HEK293T (cell line): ENCODE data around the gene ADORA2B.

Experiments
- CTBP1 ChIP-seq: fragments of 450-650 bp; IDR thresholded peaks from 2 replicates; pipeline ENCODE4 v1.6.1; 2016; ENCODE audit warnings: borderline replicate concordance
- FOXA1 ChIP-seq: fragments of 450-650 bp; IDR thresholded peaks from 2 replicates; pipeline ENCODE4 v1.6.1; 2016; ENCODE audit warnings: mild to moderate bottlenecking
- FOXM1 ChIP-seq: fragments of 450-650 bp; IDR thresholded peaks from 2 replicates; pipeline ENCODE4 v1.6.1; 2017; ENCODE audit warnings: mild to moderate bottlenecking, borderline replicate concordance
- HDGF ChIP-seq: fragments of 450-650 bp; IDR thresholded peaks from 2 replicates; pipeline ENCODE4 v1.6.1; 2017; ENCODE audit warnings: antibody characterized with exemption, borderline replicate concordance
- SP1 ChIP-seq: fragments of 450-650 bp; IDR thresholded peaks from 2 replicates; pipeline ENCODE4 v1.6.1; 2017
- ZNF384 ChIP-seq: fragments of 450-650 bp; IDR thresholded peaks from 2 replicates; pipeline ENCODE4 v1.6.1; 2016

- TF ChIP-seq SP1 (no peak), FOXA1 (no peak), FOXM1 (no peak), CTBP1 (no peak), HDGF (no peak), ZNF384 (no peak)
Observed at GRCh38 chr17:16023881-16024280, 79.0 kb downstream of the ADORA2B start.
